Large intestine (tissue), 3 donors: ENCODE results near the gene FSD1. TPM values are rescaled to one million over a fixed set of nuclear protein-coding genes. Genes with fewer than 3 reads are reported as not detected.

Experiments
- DNase-seq, 2 donors: peaks; one replicate each; pipeline versions ENCODE4 v3.0.0 to v3.0.0-alpha.2; 2013
- H3K27ac ChIP-seq: one replicate; pipeline ENCODE4 v1.5.1; 2013; ENCODE audit warnings: low read length
- H3K27me3 ChIP-seq: 2 replicates; pipeline ENCODE4 v1.6.1; 2013; ENCODE audit warnings: low read length; ENCODE audit not compliant: control insufficient read depth, insufficient read depth
- H3K36me3 ChIP-seq: 2 replicates; pipeline ENCODE4 v1.6.1; 2013; ENCODE audit warnings: low read length; ENCODE audit not compliant: control insufficient read depth, insufficient read depth
- H3K4me1 ChIP-seq: one replicate; pipeline ENCODE4 v1.6.1; 2013; ENCODE audit warnings: low read length; ENCODE audit not compliant: control insufficient read depth, insufficient read depth
- H3K4me3 ChIP-seq: one replicate; pipeline ENCODE4 v1.5.1; 2013; ENCODE audit warnings: low read length
- H3K9me3 ChIP-seq: one replicate; pipeline ENCODE4 v1.6.1; 2013; ENCODE audit warnings: mild to moderate bottlenecking, low read depth, low read length, moderate library complexity; ENCODE audit not compliant: control insufficient read depth
- WGBS: methylation state at CpG from one replicate; pipeline ENCODE4 v1.1.5; 2013; ENCODE audit warnings: low lambda C conversion rate; ENCODE audit not compliant: insufficient coverage; 5-methylcytosine and 5-hydroxymethylcytosine counted together
- polyA plus RNA-seq: library from polyadenylated mRNA; unstranded; fragments of 120-200 nt; gene quantifications from one replicate; pipeline ENCODE4 v1.2.1, GENCODE V29; 2013

FSD1 gene
- polyA plus RNA-seq, 1 donor = 5.1 TPM

- H3K9me3 ChIP-seq = peaks cover 3% of the 10 kb centered on the region
- no peak overlapping the region for H3K4me3 ChIP-seq
- H3K27me3 ChIP-seq = no peaks in the 10 kb centered on the region
- no peak for DNase-seq
- peaks cover 92% of the 10 kb centered on the region for H3K4me1 ChIP-seq
- peaks cover 39% of the 10 kb centered on the region for H3K36me3 ChIP-seq
- H3K27ac ChIP-seq = peak overlapping the region; percentile 95
- no CpG with 5 or more reads among the region's 22 CpGs for WGBS
These were observed 68.0 kb downstream of the FSD1 start for GRCh38 chr19:4372165-4373012.

GRCh38 chr19:4373013-4373367, 68.6 kb downstream of the FSD1 start:
- DNase-seq = no peak
- Histone ChIP-seq H3K4me1 (peaks cover 93% of the 10 kb centered on the region), H3K27ac (peak overlapping the region; percentile 95), H3K36me3 (peaks cover 38% of the 10 kb centered on the region), H3K27me3 (no peaks in the 10 kb centered on the region), H3K9me3 (peaks cover 3% of the 10 kb centered on the region), H3K4me3 (no peak overlapping the region)
- no CpG with 5 or more reads among the region's 8 CpGs for WGBS

Other genes starting within 250 kb of the FSD1 start
- gene ZBTB7A, start 237.7 kb upstream of the FSD1 start, polyA plus RNA-seq = 34.1 TPM
- gene MAP2K2, start 180.5 kb upstream of the FSD1 start, polyA plus RNA-seq = 188 TPM
- 140 TPM for gene CREB3L3, start 151.0 kb upstream of the FSD1 start, polyA plus RNA-seq
- 27.8 TPM for gene SIRT6, start 122.0 kb upstream of the FSD1 start, polyA plus RNA-seq
- gene ANKRD24, start 121.9 kb upstream of the FSD1 start, polyA plus RNA-seq = 2.8 TPM
- 4.2 TPM for gene EBI3, start 75.1 kb upstream of the FSD1 start, polyA plus RNA-seq
- gene YJU2, start 57.5 kb upstream of the FSD1 start, polyA plus RNA-seq = 20.9 TPM
- gene SHD, start 25.3 kb upstream of the FSD1 start, polyA plus RNA-seq = 4.0 TPM
- 3.5 TPM for gene TMIGD2, start 2.2 kb upstream of the FSD1 start, polyA plus RNA-seq
- 53.6 TPM for gene STAP2, start 34.2 kb downstream of the FSD1 start, polyA plus RNA-seq
- 16.5 TPM for gene MPND, start 39.0 kb downstream of the FSD1 start, polyA plus RNA-seq
- gene SH3GL1, start 95.9 kb downstream of the FSD1 start, polyA plus RNA-seq = 120 TPM
- 12.4 TPM for gene CHAF1A, start 98.0 kb downstream of the FSD1 start, polyA plus RNA-seq
- gene UBXN6, start 153.2 kb downstream of the FSD1 start, polyA plus RNA-seq = 92.8 TPM
- 45.6 TPM for gene HDGFL2, start 167.7 kb downstream of the FSD1 start, polyA plus RNA-seq
- gene PLIN4, start 213.9 kb downstream of the FSD1 start, polyA plus RNA-seq = 1.8 TPM
- gene PLIN5, start 230.6 kb downstream of the FSD1 start, polyA plus RNA-seq = 2.0 TPM
- gene LRG1, start 235.4 kb downstream of the FSD1 start, polyA plus RNA-seq = 2.2 TPM